Endometrial microvascular endothelial cells (primary cell): Measurements from ENCODE around the gene GOLGA6L24. TPM values are rescaled to one million over a fixed set of nuclear protein-coding genes. Genes with fewer than 3 reads are reported as not detected.
"Not testable (repeated sequence)": the region's sequence is repeated elsewhere in the genome, so short reads cannot be mapped to it uniquely, and the experiment has no call there.

ENCODE experiments used
- in situ Hi-C: cut with HindIII; loops from 2 replicates; pipeline ENCODE4 v1.10.0; 2017; ENCODE audit warnings: low sequenced_read_pairs, low pct_unique_long_range_greater_than_20kb; ENCODE audit errors: inconsistent ontology term
- total RNA-seq: library from RNA; depleted of rRNA; stranded (reverse); fragments of >200 nt; gene quantifications from one replicate; pipeline ENCODE4 v1.2.3, GENCODE V29; 2015; ENCODE audit errors: inconsistent ontology term

Gene GOLGA6L24, protein sequence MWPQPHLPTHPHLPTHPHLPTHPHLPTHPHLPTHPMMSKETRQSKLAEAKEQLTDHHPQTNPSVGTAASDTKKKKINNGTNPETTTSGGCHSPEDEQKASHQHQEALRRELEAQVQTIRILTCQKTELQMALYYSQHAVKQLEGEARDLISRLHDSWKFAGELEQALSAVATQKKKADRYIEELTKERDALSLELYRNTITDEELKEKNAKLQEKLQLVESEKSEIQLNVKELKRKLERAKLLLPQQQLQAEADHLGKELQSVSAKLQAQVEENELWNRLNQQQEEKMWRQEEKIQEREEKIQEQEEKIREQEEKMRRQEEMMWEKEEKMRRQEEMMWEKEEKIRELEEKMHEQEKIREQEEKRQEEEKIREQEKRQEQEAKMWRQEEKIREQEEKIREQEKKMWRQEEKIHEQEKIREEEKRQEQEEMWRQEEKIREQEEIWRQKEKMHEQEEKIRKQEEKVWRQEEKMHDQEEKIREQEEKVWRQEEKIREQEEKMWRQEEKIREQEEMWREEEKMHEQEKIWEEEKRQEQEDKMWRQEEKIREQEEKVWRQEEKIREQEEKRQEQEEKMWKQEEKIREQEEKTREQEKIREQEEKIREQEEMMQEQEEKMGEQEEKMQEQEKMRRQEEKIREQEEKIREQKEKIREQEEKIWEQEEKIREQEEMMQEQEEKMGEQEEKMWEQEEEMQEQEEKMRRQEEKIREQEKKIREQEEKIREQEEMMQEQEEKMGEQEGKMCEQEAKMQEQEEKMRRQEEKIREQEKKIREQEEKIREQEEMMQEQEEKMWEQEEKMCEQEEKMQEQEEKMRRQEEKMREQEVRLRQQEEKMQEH
- total RNA-seq: not detected

DNA sequence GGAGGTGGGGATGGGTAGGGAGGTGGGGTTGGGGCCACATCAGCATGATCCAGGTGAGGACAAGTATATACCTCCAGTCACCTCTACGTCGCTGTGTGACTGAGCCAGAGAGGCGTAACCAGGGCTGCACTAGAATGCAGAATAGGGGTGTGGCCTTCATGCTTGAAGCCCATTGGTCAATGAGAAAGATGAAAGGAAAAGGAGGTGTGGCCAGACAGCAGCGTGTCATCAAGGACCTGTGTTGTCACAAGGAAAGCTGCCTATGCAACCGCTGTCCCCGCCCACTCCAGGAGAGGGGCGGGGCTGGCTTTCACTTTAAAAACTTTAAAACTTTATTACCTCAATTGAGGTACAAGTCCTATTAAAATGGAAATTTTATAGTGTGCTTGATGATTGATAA lies at the start of gene GOLGA6L24:
GOLGA6L24 (minus strand) TSS at position 101 of the 400 bp plus-strand sequence; CDS start at position 40, 61 bp downstream.
- in situ Hi-C loops: not testable (repeated sequence)

DNA sequence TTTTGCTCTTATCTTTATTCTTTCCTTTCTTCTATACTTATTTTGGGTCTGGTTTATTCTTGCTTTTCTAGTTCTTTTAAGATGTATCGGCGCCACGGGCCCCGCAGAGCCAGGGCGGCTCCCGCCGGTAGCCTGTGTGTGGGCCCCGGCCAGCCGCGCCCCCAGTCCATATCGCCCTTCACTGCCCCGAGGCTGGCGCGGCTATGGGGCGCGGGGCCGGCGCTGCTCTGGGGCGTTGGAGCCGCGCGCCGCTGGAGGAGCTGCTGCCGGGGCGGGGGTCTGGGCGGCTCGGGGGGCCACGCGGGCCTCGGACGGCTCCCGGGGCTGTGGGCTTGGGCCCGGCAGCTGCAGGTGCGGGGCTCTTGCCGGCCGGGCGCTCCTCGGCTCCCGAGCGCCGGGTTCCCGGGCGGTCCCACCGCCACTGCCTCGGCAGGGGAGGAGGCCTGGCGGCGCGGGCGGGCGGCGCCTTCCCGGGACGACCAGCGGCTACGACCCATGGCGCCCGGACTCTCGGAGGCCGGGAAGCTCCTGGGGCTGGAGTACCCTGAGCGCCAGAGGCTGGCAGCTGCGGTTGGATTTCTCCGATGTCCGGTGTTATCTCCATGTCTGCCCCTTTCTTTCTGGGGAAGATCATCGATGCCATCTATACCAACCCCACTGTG lies 45.0 kb upstream of the GOLGA6L24 start:
- in situ Hi-C loops: not testable (repeated sequence)

DNA sequence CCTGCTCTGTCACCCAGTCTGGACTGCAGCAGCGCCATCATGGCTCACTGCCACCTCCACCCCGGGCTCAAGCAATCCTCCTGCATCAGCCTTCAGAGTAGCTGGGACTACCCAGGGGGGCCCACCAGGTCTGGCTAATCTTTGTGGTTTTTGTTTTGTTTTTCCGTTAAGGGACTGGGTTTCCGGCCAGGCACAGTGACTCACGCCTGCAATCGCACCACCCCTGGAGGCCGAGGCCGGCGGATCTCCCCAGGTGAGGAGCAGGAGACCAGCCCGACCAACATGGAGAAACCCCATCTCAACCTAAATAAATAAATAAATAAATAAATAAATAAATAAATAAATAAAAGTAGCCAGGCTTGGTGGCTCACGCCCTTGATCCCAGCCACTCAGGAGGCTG lies 38.1 kb upstream of the GOLGA6L24 start:
- in situ Hi-C loops: not testable (repeated sequence)

DNA sequence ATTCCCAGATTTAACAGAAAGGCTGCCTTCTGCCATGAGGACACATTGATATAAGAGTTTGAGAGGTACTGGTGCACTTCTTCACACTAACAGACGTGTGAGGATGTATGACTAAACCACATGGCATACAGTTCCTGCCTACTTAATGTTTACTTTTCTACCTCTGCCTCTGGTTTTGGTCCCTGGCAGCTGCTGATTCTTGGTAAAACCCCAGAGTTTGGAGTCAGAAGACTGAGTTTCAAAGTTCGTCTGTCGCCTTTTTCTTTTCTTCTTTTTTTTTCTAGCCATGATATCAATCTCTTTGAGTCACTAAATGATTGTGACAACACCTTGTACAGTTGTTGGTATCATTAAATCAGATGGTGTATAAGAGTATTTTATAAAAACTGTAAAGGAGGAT lies 22.2 kb upstream of the GOLGA6L24 start:
- in situ Hi-C loops: not testable (repeated sequence)

DNA sequence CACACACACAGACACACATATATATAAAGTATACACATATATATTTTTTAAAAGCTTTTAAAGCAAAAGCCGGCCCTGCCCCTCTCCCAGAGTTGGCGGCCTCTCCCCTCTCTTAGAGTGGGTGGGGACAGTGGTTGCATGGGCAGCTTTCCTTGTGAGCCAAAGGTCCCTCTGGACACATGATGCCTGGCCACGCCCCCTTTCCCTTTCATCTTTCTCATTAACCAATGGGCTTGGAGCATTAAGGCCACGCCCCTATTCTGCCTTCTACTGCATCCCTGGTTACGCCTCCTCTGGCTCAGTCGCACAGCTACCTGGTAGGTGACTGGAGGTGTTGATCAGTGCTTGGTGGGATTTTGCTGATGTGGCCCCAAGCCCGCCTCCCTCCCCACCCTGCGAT lies 20.5 kb upstream of the GOLGA6L24 start, which contains the start of gene GOLGA8F:
GOLGA8F (plus strand) TSS at position 301 of the 400 bp plus-strand sequence; CDS start at position 399, 98 bp downstream.
- in situ Hi-C loops: not testable (repeated sequence)

DNA sequence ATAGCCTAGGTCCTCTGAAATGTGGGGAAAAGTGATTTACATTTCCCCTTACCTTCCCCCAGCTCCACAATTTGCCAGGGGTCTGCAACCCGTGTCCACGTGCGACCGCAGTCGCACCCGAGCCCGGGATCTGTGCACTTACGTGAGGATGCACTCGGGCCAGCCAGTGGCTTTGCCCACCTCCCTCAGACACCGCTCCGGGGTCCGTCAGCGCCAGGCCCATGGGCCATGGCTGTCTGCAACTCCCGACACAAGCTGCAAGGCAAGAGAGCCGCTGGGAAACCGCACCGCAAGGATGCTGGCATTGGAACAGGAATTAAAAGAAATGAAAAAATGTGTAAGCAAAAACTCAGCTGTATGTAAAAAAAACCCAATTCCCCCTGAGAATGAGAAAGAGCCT lies 7.6 kb upstream of the GOLGA6L24 start:
- in situ Hi-C loops: not testable (repeated sequence)

DNA sequence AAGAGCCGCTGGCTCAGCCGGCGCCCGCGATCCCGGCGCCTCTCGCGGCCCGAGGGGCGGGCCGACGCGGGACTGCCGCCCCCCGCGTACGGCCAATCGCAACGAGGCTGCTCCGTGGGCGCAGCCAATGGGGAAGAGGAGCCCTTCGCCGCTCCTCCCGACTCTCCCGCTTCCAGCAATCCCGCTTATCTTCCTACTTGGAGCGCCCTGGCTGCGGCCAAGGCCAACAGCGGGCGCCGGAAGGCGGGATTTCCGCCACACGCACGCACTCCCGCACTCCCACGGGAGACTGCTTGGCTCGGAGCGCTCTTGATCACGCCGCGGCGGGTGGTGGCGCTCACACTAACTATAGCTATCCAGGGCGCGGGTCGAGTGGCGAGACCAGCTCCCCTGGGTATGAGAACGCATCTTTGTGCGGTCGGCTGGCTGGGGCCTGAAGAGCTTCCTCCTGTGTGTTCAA lies 35.7 kb downstream of the GOLGA6L24 start, which contains the start of gene HERC2:
HERC2 (minus strand) TSS at position 51 of the 460 bp plus-strand sequence. CDS start 746 bp downstream, outside the sequence.
- in situ Hi-C loops: not testable (repeated sequence)

DNA sequence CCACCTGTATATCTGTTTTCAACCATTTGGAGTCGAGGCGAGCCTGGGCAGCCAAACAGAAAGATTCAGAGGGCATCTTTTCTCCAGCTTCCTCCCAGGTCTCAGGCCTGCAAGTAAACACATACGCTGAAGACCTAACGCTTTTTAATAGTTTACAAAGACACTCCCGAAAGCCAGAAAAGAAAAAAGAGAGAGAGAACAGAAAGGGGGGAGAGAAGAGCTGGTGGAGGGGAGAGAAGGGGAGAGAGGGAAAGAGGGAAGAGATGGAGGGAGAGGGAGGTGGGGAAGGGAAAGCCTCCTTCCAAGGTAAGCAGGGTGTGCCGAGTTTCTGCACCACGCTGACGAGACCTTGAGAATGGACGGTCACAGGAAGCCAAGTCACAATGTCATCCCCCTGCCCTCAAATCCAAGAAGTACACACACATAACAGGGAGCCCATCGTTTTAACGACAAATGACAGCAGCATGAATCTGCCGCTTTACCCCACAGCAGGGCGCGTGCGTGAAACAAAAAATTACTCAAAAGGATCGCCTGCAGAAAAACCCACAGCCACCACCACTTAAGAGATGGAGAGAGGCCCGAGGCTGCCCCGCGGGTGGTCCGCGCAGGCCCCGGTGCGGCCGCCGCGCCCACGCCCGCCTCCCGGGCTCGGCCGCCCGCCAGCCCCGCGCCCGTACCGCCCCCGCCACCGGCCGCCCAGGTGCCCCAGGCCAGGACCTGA lies 36.4 kb downstream of the GOLGA6L24 start:
- in situ Hi-C loops: not testable (repeated sequence)

DNA sequence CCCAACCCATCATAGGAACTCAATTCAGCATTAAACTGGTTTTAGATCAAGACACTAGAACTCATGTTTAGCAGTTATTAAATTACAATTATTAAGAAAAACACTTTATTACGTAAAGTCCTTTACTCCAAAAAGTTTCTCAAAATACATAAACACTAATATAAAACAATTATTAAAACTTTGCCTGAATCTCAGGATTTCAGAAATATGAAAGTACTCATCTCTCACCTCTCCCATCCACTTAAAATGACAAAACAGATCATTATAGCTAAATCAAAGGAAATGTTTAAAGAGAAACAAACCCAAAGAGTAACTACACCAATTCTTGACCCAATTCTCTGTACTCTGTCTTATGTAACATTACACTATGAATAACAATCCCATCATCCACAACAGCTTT lies 38.2 kb downstream of the GOLGA6L24 start:
- in situ Hi-C loops: not testable (repeated sequence)

DNA sequence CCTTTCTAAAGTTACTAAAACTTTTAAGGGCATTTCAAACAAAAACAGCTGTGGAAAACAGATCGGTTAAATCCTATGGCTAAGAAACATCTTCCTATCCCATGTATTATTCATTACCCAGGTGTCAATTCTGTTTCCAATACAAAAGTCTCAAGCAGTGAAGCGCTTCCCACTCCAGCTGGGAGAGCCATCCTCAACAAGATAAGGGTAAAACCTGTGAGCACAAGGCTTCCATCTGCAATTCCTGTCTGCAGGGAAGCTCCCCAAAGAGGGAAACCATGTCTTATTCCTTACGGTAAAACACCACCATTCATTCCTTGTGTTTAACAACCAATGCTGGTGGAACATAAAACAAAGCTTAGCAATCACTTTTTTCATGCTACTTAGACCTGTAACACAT lies 39.1 kb downstream of the GOLGA6L24 start:
- in situ Hi-C loops: not testable (repeated sequence)

DNA sequence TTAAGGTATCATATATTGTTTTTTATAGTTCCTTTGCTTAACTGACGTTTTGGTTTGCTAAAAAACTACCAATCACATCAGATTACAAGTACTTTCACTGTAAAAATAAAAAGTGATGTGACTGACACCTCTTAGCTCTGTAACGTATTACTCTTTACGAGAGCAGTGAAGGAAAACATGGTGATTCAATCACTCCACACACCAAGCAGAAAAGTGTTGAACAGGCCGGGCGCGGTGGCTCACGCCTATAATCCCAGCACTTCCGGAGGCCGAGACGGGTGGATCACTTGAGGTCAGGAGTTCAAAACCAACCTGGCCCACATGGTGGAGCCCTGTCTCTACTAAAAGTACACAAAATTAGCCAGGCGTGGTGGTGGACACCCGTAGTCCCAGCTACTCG lies 39.8 kb downstream of the GOLGA6L24 start:
- in situ Hi-C loops: not testable (repeated sequence)

DNA sequence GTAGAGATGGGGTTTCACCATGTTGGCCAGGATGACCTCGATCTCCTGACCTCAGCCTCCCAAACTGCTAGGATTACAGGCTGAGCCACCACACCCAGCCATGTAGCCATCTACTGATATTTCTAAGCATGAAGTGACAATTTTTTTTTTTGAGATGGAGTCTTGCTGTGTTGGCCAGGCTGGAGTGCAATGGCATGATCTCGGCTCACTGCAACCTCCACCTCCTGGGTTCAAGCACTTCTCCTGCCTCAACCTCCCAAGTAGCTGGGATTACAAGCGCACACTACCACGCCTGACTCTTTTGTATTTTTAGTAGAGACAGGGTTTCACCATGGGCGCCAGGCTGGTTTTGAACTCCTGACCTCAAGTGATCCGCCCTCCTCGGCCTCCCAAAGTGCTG lies 40.9 kb downstream of the GOLGA6L24 start:
- in situ Hi-C loops: not testable (repeated sequence)

DNA sequence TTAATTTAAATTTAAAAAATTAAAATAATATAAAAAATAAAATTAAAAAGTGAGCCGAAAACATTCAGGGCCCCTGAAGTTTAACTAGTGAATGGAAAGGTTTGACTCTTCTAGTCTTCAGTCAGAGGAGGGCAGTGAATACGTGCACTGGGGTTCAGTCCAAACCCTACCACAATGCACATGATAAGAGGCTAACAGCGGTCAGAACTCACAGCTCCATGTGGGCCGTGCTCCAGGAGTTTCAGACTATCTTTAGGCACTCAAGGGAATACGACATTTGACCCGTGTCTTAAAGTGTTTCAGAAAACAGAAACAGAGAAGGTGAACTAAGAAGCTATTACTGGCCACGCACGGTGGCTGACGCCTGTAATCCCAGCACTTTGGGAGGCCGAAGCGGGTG lies 47.4 kb downstream of the GOLGA6L24 start:
- in situ Hi-C loops: not testable (repeated sequence)

DNA sequence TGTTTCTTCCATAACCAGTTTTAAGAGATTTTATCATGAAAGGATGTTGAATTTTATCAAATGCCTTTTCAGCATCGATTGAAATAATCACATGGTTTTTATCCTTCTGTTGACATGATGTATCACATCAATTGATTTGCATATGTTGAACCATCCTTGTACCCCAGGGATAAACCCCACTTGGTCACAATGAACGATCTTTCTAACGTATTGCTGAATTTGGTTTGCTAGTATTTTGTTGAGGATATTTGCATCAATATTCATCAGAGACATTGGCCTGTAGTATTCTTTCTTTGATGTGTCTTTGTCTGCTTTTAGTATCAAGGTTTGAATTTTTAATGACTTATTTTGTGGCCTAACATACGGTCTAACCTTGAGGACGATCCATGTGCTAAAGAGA lies 49.2 kb downstream of the GOLGA6L24 start:
- in situ Hi-C loops: not testable (repeated sequence)

Other genes starting within 250 kb of the GOLGA6L24 start
- 83.4 TPM for gene HERC2, start 35.9 kb downstream of the GOLGA6L24 start, total RNA-seq
- not detected for gene GOLGA8F, start 20.6 kb upstream of the GOLGA6L24 start, total RNA-seq
- gene GOLGA8G, start 174.9 kb upstream of the GOLGA6L24 start, total RNA-seq: not detected
- not detected for gene GOLGA6L25, start 195.5 kb upstream of the GOLGA6L24 start, total RNA-seq